ENCODE measurements around the gene FBP2. TPM values are rescaled to one million over a fixed set of nuclear protein-coding genes. Genes with fewer than 3 reads are reported as not detected.

FBP2 gene
- total RNA-seq, 1 donor from 2014 or later, result not detected

DNA sequence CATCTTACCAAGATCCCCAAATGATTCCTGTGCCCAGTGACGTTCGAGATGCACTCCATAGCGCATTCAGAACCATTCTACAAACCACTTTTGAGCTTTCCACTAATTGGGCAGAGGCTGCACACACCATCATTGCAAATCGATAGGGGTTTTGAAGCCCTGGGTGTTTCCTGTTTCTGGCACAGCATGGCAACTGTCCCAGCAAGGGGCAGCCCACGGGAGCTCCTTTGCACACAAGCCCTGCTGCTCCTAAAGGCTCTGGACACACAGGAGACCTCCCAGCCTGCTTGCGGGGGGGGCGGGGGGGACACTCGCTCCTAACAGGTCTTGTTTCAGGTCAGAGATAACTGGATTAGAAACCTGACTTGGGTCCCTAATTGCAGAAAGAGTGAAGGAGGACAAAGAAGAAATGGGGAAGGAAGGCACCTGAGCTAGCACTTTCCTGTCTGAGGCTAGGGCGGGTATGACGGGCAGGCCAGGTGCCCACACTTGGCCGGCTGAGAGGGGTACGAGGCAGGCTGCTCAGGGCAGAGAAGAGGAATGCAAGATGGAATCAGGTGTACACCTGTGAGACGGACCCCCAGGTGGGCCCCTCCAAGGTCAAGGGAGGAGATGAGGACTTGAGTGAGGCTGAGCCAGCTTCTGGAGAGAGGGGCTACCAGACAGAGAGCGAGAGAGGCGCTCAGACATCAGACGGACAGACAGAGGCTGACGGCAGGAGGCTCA, 44.9 kb upstream of the FBP2 start:
- peaks cover 52% of the 10 kb centered on the region for H3K27me3 Mint-ChIP-seq
- no peak for DNase-seq (ENCODE audit: low spot score, unreplicated experiment)

DNA sequence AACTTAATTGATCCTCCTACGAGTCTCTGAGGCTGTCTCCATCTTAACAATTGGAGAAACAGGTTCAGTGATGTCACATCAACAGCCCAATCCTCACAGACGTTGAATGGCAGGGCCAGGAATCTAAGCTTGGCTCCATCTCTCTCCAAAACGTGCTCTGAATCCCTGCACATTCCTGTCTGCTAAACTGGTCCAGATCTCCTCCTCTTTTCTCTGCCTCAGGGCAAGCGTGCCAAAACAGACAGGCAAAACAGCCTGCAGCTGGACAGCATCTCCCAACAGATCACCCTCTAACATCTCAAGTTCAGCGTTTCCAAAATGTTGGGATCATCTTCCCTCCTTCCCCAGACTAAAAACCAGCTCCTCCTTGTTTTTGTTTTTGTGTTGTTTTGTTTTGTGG, 39.1 kb upstream of the FBP2 start:
- no peak for DNase-seq (ENCODE audit: low spot score, unreplicated experiment)
- no peak overlapping the region for H3K27ac Mint-ChIP-seq
- peaks cover 31% of the 10 kb centered on the region for H3K27me3 Mint-ChIP-seq
- H3K4me1 Mint-ChIP-seq (ENCODE audit: low read depth), result peaks cover 14% of the 10 kb centered on the region
- no peaks in the 10 kb centered on the region for H3K9me3 Mint-ChIP-seq (ENCODE audit: low read depth)
- TF ChIP-seq CTCF (IDR thresholded peaks at IDR 0.05; ENCODE audit: unreplicated experiment), result no peak
- H3K36me3 Mint-ChIP-seq (ENCODE audit: insufficient read depth), result no peaks in the 10 kb centered on the region
- H3K4me3 Mint-ChIP-seq (ENCODE audit: low read depth), result no peak overlapping the region

More for the DNA sequence above, 44.9 kb upstream of the FBP2 start:
- TF ChIP-seq CTCF (IDR thresholded peaks at IDR 0.05; ENCODE audit: unreplicated experiment), result no peak
- Mint-ChIP-seq H3K9me3 (ENCODE audit: low read depth) (no peaks in the 10 kb centered on the region), H3K4me3 (ENCODE audit: low read depth) (peak overlapping the region; percentile 84), H3K27ac (peak overlapping the region; percentile 82), H3K4me1 (ENCODE audit: low read depth) (peaks cover 6% of the 10 kb centered on the region), H3K36me3 (ENCODE audit: insufficient read depth) (no peaks in the 10 kb centered on the region)

- no peak overlapping the region for H3K4me3 Mint-ChIP-seq (ENCODE audit: low read depth)
- no peaks in the 10 kb centered on the region for H3K9me3 Mint-ChIP-seq (ENCODE audit: low read depth)
- H3K27ac Mint-ChIP-seq, result peak overlapping the region; percentile 75
- no peak for TF ChIP-seq CTCF (IDR thresholded peaks at IDR 0.05; ENCODE audit: unreplicated experiment)
- H3K36me3 Mint-ChIP-seq (ENCODE audit: insufficient read depth), result no peaks in the 10 kb centered on the region
- H3K27me3 Mint-ChIP-seq, result peaks cover 23% of the 10 kb centered on the region
- H3K4me1 Mint-ChIP-seq (ENCODE audit: low read depth), result peaks cover 14% of the 10 kb centered on the region
- no peak for DNase-seq (ENCODE audit: low spot score, unreplicated experiment)
These were observed 38.0 kb upstream of the FBP2 start for GRCh38 chr9:94631599-94631998.

GRCh38 chr9:94630833-94631232, 37.2 kb upstream of the FBP2 start:
- Mint-ChIP-seq H3K4me3 (ENCODE audit: low read depth) (no peak overlapping the region), H3K4me1 (ENCODE audit: low read depth) (peaks cover 14% of the 10 kb centered on the region), H3K36me3 (ENCODE audit: insufficient read depth) (no peaks in the 10 kb centered on the region), H3K27ac (no peak overlapping the region), H3K9me3 (ENCODE audit: low read depth) (no peaks in the 10 kb centered on the region), H3K27me3 (peaks cover 19% of the 10 kb centered on the region)
- no peak for DNase-seq (ENCODE audit: low spot score, unreplicated experiment)
- TF ChIP-seq CTCF (IDR thresholded peaks at IDR 0.05; ENCODE audit: unreplicated experiment), result no peak

- Mint-ChIP-seq H3K36me3 (ENCODE audit: insufficient read depth) (no peaks in the 10 kb centered on the region), H3K9me3 (ENCODE audit: low read depth) (no peaks in the 10 kb centered on the region), H3K27ac (no peak overlapping the region), H3K4me3 (ENCODE audit: low read depth) (no peak overlapping the region), H3K27me3 (peaks cover 13% of the 10 kb centered on the region), H3K4me1 (ENCODE audit: low read depth) (peaks cover 14% of the 10 kb centered on the region)
- DNase-seq (ENCODE audit: low spot score, unreplicated experiment), result no peak
- TF ChIP-seq CTCF (IDR thresholded peaks at IDR 0.05; ENCODE audit: unreplicated experiment), result no peak
These were observed 36.7 kb upstream of the FBP2 start for GRCh38 chr9:94630281-94630680.
